Activated CD8-positive, alpha-beta memory T cell treated with anti-CD3 and anti-CD28 coated beads, Interleukin-2, amount 50 U/mL, for 1 hour (primary cell): ENCODE data around the gene WASF2.
"Not testable (repeated sequence)": the region's sequence is repeated elsewhere in the genome, so short reads cannot be mapped to it uniquely, and the experiment has no call there.

ENCODE experiments used
- DNase-seq: peaks from one replicate; pipeline ENCODE4 v3.0.0-alpha.2; 2020; ENCODE audit errors: extremely low read depth

The WASF2 gene

GRCh38 chr1:27418326-27419185 lies 71.4 kb downstream of the WASF2 start:
- DNase-seq, result no peak

GRCh38 chr1:27417713-27418112 lies 72.3 kb downstream of the WASF2 start:
- DNase-seq, result no peak

GRCh38 chr1:27416387-27417111 lies 73.4 kb downstream of the WASF2 start:
- DNase-seq, result no peak

GRCh38 chr1:27414091-27414490 lies 75.9 kb downstream of the WASF2 start:
- DNase-seq, result no peak

- no peak for DNase-seq
Observed at GRCh38 chr1:27413004-27413403, 77.0 kb downstream of the WASF2 start.

- no peak for DNase-seq
Observed at GRCh38 chr1:27412502-27412901, 77.5 kb downstream of the WASF2 start.

- DNase-seq, result no peak
Observed at GRCh38 chr1:27410709-27411108, 79.3 kb downstream of the WASF2 start.

GRCh38 chr1:27409669-27410068 lies 80.3 kb downstream of the WASF2 start:
- no peak for DNase-seq

GRCh38 chr1:27408151-27408550 lies 81.8 kb downstream of the WASF2 start:
- no peak for DNase-seq

- not testable (repeated sequence) for DNase-seq
Observed at GRCh38 chr1:27406791-27407190, 83.2 kb downstream of the WASF2 start.

- DNase-seq, result no peak
Observed at GRCh38 chr1:27406362-27406680, 83.6 kb downstream of the WASF2 start.

GRCh38 chr1:27405598-27406361 lies 84.2 kb downstream of the WASF2 start:
- not testable (repeated sequence) for DNase-seq

- DNase-seq, result no peak
Observed at GRCh38 chr1:27405074-27405473, 84.9 kb downstream of the WASF2 start.

- no peak for DNase-seq
Observed at GRCh38 chr1:27403931-27404330, 86.0 kb downstream of the WASF2 start.

- no peak for DNase-seq
Observed at GRCh38 chr1:27403065-27403726, 86.8 kb downstream of the WASF2 start.

GRCh38 chr1:27402349-27402754 lies 87.6 kb downstream of the WASF2 start:
- DNase-seq, result no peak

GRCh38 chr1:27400963-27401341 lies 89.0 kb downstream of the WASF2 start:
- DNase-seq, result no peak

GRCh38 chr1:27400082-27400962 lies 89.6 kb downstream of the WASF2 start:
- DNase-seq, result no peak

- no peak for DNase-seq
Observed at GRCh38 chr1:27399251-27400025, 90.5 kb downstream of the WASF2 start.
